LoVo (cell line): ENCODE data around the gene FADD.
"Not testable (repeated sequence)": the region's sequence is repeated elsewhere in the genome, so short reads cannot be mapped to it uniquely, and the experiment has no call there.

Source experiments
- DNase-seq: peaks from one replicate; pipeline ENCODE4 v3.0.0-alpha.2; 2016; ENCODE audit warnings: low spot score

Gene FADD

GRCh38 chr11:70182266-70182665 lies 20.8 kb upstream of the FADD start:
- DNase-seq: no peak

GRCh38 chr11:70183032-70183431 lies 20.1 kb upstream of the FADD start:
- DNase-seq: no peak

- DNase-seq: no peak
Observed at GRCh38 chr11:70183483-70184176, 19.5 kb upstream of the FADD start.

GRCh38 chr11:70184396-70184795 lies 18.7 kb upstream of the FADD start:
- DNase-seq: no peak

GRCh38 chr11:70185348-70186055 lies 17.6 kb upstream of the FADD start:
- DNase-seq: no peak

- DNase-seq: no peak
Observed at GRCh38 chr11:70186420-70186819, 16.7 kb upstream of the FADD start.

- no peak for DNase-seq
Observed at GRCh38 chr11:70186936-70187335, 16.2 kb upstream of the FADD start.

- no peak for DNase-seq
Observed at GRCh38 chr11:70187771-70188170, 15.3 kb upstream of the FADD start.

- no peak for DNase-seq
Observed at GRCh38 chr11:70189622-70190021, 13.5 kb upstream of the FADD start.

- peak; percentile 39 for DNase-seq
Observed at GRCh38 chr11:70191495-70192140, 11.5 kb upstream of the FADD start.

GRCh38 chr11:70192666-70193410 lies 10.3 kb upstream of the FADD start:
- DNase-seq: peak; percentile 23

GRCh38 chr11:70193411-70194292 lies 9.4 kb upstream of the FADD start:
- no peak for DNase-seq

- no peak for DNase-seq
Observed at GRCh38 chr11:70194792-70195791, 8.0 kb upstream of the FADD start.

- DNase-seq: peak; percentile 50
Observed at GRCh38 chr11:70200212-70200844, 2.8 kb upstream of the FADD start.

GRCh38 chr11:70201047-70201446 lies 2.0 kb upstream of the FADD start:
- not testable (repeated sequence) for DNase-seq

GRCh38 chr11:70201882-70202861 lies 924 bp upstream of the FADD start:
- DNase-seq: no peak

GRCh38 chr11:70203751-70204465 lies 812 bp downstream of the FADD start:
- DNase-seq: peak; percentile 85

- DNase-seq: no peak
Observed at GRCh38 chr11:70204466-70204799, 1.3 kb downstream of the FADD start.
